Measurements from ENCODE around the gene SNX4.
"Not testable (repeated sequence)": the region's sequence is repeated elsewhere in the genome, so short reads cannot be mapped to it uniquely, and the experiment has no call there.

The SNX4 gene

GRCh38 chr3:125519678-125520562, at the start of gene SNX4:
TSS of gene SNX4 (minus strand) at chr3:125520202. CDS start at chr3:125520172, 30 bp downstream.
- DNase-seq, result peak; percentile 80

- DNase-seq, result no peak
Observed at GRCh38 chr3:125556314-125556713, 36.3 kb upstream of the SNX4 start.

- DNase-seq, result no peak
Observed at GRCh38 chr3:125552401-125552800, 32.4 kb upstream of the SNX4 start.

- no peak for DNase-seq
Observed at GRCh38 chr3:125528920-125529319, 8.9 kb upstream of the SNX4 start.

- no peak for DNase-seq
Observed at GRCh38 chr3:125525153-125525552, 5.2 kb upstream of the SNX4 start.

- DNase-seq, result not testable (repeated sequence)
Observed at GRCh38 chr3:125520563-125520919, 539 bp upstream of the SNX4 start.

- DNase-seq, result no peak
Observed at GRCh38 chr3:125515421-125515820, 4.6 kb downstream of the SNX4 start.

GRCh38 chr3:125513490-125514115, 6.4 kb downstream of the SNX4 start:
- DNase-seq, result no peak

- DNase-seq, result no peak
Observed at GRCh38 chr3:125512135-125512920, 7.7 kb downstream of the SNX4 start.

- DNase-seq, result no peak
Observed at GRCh38 chr3:125511420-125512118, 8.4 kb downstream of the SNX4 start.

GRCh38 chr3:125507128-125507527, 12.9 kb downstream of the SNX4 start:
- no peak for DNase-seq

- no peak for DNase-seq
Observed at GRCh38 chr3:125498630-125499029, 21.4 kb downstream of the SNX4 start.

GRCh38 chr3:125496701-125497100, 23.3 kb downstream of the SNX4 start:
- DNase-seq, result no peak

GRCh38 chr3:125482406-125482805, 37.6 kb downstream of the SNX4 start:
- no peak for DNase-seq

- DNase-seq, result no peak
Observed at GRCh38 chr3:125481786-125482185, 38.2 kb downstream of the SNX4 start.

- DNase-seq, result not testable (repeated sequence)
Observed at GRCh38 chr3:125481375-125481759, 38.6 kb downstream of the SNX4 start.

GRCh38 chr3:125480656-125481374, 39.2 kb downstream of the SNX4 start:
- DNase-seq, result no peak

GRCh38 chr3:125479091-125479490, 40.9 kb downstream of the SNX4 start:
- no peak for DNase-seq

GRCh38 chr3:125478326-125478725, 41.7 kb downstream of the SNX4 start:
- no peak for DNase-seq

GRCh38 chr3:125477701-125478100, 42.3 kb downstream of the SNX4 start:
- DNase-seq, result peak; percentile 23

- no peak for DNase-seq
Observed at GRCh38 chr3:125470671-125471070, 49.3 kb downstream of the SNX4 start.

- DNase-seq, result no peak
Observed at GRCh38 chr3:125462722-125463299, 57.2 kb downstream of the SNX4 start.
